BLaER1 treated with 17β-estradiol and CSF1 and Interleukin-3, amounts not matched to agents 10 nM and 100 nM (cell line): ENCODE results near the gene SIGMAR1.

Source experiments
- H3K27ac ChIP-seq, 11 experiments: shearing (Covaris generic); formaldehyde crosslinking; 2 replicates each; pipeline ENCODE4 v1.8.1; 2022
- H3K27me3 ChIP-seq, 11 experiments: shearing (Covaris generic); formaldehyde crosslinking; 2 replicates each; pipeline ENCODE4 v1.8.1; 2022
- H3K36me3 ChIP-seq, 11 experiments: shearing (Covaris generic); formaldehyde crosslinking; 2 replicates each; pipeline ENCODE4 v1.8.1; 2022
- H3K4me1 ChIP-seq, 10 experiments: shearing (Covaris generic); formaldehyde crosslinking; 2 replicates each; pipeline ENCODE4 v1.8.1; 2022
- H3K4me2 ChIP-seq, 11 experiments: shearing (Covaris generic); formaldehyde crosslinking; 2 replicates each; pipeline ENCODE4 v1.8.1; 2022
- H3K4me3 ChIP-seq, 10 experiments: shearing (Covaris generic); formaldehyde crosslinking; 2 replicates each; pipeline ENCODE4 v1.8.1; 2022
- H3K9ac ChIP-seq, 11 experiments: shearing (Covaris generic); formaldehyde crosslinking; 2 replicates each; pipeline ENCODE4 v1.8.1; 2022
- H3K9me3 ChIP-seq, 11 experiments: shearing (Covaris generic); formaldehyde crosslinking; replicated peaks in 1 of 11; 2 replicates each; pipeline ENCODE4 v1.8.1; 2022
- H4K20me1 ChIP-seq, 11 experiments: shearing (Covaris generic); formaldehyde crosslinking; 2 replicates each; pipeline ENCODE4 v1.8.1; 2022
- Cebpa-rat ChIP-seq, 11 experiments: shearing (Covaris generic); IDR thresholded peaks; 2 replicates each; pipeline ENCODE4 v1.8.1; 2022

Gene SIGMAR1

DNA sequence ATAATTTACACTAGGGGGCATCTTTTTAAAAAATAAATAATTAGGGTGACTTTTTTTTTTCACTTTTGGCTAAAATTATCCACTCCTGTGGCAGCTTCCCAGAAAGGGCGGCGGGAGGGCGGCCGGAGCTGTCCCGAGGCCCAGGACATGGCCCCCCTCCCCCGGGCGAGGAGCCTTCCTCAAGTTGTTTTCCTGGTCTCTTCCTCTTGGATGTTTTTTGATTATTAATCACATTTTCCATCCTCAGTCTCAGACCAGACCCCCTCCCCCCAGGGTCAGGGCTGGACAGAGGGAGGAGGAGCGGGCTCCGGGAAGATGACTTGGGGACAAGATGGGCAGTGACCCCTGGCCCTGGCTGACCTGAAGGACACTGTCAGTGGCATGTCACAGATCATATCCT is 43.4 kb downstream of the SIGMAR1 start:
- H3K4me1 ChIP-seq: peaks cover 30 to 46% (median 39%) of the 10 kb centered on the region in 10 experiments
- no peak for TF ChIP-seq Cebpa-rat (IDR thresholded peaks at IDR 0.05)
- H3K4me2 ChIP-seq: no peak overlapping the region
- H3K9ac ChIP-seq: no peak overlapping the region
- peaks cover 52 to 61% (median 59%) of the 10 kb centered on the region in 11 experiments for H3K27me3 ChIP-seq
- H3K36me3 ChIP-seq: no peaks in the 10 kb centered on the region
- peaks cover 0 to 59% (median 30%) of the 10 kb centered on the region in 11 experiments; a peak in 19 of 22 replicates for H4K20me1 ChIP-seq
- no peak overlapping the region for H3K4me3 ChIP-seq
- H3K27ac ChIP-seq: no peak overlapping the region
- 0 out of 22 replicates have a peak, but pooled peaks cover 0 to 5% (median 0%) of the 10 kb centered on the region in 11 experiments for H3K9me3 ChIP-seq

DNA sequence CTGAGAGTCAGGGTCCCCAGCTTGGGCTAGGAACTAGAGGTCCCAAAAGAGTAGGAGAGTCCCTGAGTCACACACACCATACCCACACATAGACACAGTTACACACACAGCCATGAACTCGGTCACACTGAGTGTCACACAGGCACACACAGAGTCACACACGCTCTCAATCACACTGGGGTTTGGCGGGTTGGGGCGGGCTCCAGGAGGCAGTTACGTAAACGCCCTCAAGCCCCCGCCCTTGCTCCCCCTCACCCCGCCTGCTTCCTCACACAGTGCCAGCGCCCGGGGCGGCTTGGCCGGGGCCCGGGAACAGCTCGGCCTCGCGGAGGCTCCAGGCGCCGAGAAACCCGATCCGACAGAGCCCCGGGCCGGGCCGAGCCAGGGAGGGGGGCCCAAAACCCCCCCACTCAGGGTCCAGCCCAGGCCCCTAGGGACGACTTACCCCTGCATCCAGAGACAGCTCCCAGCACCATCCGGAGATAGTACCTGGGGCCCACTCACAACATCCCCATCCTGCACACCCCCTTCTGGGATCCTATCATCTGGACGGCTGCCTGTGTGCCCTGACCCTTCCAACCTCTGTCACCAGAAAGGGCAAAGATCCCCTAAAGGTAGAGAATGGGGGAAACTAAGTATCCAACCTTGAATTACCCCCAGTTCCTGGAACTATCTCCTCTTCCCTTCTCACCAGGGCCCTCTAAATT is 44.5 kb downstream of the SIGMAR1 start:
- H3K4me3 ChIP-seq: no peak overlapping the region
- peaks cover 36 to 48% (median 44%) of the 10 kb centered on the region in 10 experiments for H3K4me1 ChIP-seq
- 0 out of 22 replicates have a peak, but pooled peaks cover 0 to 5% (median 0%) of the 10 kb centered on the region in 11 experiments for H3K9me3 ChIP-seq
- peaks cover 0 to 70% (median 37%) of the 10 kb centered on the region in 11 experiments; a peak in 19 of 22 replicates for H4K20me1 ChIP-seq
- peaks cover 64 to 73% (median 70%) of the 10 kb centered on the region in 11 experiments for H3K27me3 ChIP-seq
- no peak for TF ChIP-seq Cebpa-rat (IDR thresholded peaks at IDR 0.05)
- no peak overlapping the region for H3K9ac ChIP-seq
- no peak overlapping the region for H3K27ac ChIP-seq
- H3K4me2 ChIP-seq: peak overlapping the region in 5 of 11 experiments; percentile 5 to 90 (median 87); a peak in 8 of 22 replicates
- no peaks in the 10 kb centered on the region for H3K36me3 ChIP-seq

DNA sequence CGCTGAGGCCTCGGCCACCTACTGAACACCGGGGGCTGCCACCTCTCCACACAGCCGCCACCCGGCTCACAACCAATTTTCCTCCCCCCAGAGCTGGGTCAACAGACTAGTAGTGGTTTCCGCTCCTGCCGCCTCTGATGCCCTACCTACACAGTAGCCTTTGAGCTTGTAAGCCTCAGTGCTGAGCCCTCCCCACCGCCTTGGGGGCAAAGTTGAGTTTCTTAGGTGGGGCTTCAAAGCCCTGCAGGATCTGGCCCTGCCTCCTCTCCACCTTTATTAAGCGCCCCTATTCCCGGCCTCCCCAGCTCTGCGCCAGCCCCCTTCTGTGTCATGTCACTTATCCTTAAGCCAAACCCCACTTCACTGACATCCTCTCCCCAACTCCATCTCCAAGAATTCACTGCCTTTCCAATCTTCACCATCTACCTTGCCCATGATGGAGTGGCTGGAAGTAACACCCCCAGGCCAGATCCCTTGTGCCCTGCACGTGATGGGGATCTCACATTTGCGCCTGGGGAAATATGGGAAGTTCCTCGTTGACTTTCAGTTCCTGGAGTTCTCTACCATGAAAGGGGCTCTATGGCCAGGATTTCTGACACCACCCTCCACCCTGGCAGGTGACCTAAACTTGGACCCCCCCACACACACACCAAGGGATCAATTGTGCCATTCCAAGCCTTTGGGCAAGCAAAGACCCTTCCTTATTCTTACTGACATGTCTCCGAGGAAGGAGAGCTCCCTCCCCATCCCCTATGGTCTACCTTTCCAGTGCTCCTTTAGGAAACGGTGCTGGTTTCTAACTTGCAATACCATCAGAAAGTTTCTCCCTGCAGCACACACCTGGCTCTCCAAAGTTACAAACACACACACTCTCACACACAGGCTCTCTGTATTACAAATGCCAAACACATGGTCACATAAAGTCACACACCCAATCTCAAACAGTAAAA is 45.4 kb downstream of the SIGMAR1 start:
- Histone ChIP-seq H3K9ac (peak overlapping the region in 1 of 11 experiments; percentile 49; a peak in 1 of 22 replicates), H3K36me3 (no peaks in the 10 kb centered on the region), H3K9me3 (0 out of 22 replicates have a peak, but pooled peaks cover 0 to 5% (median 0%) of the 10 kb centered on the region in 11 experiments), H3K27ac (no peak overlapping the region), H3K4me3 (peak overlapping the region in 3 of 10 experiments; percentile 51 to 62 (median 51); a peak in 4 of 20 replicates), H3K4me1 (peaks cover 36 to 48% (median 44%) of the 10 kb centered on the region in 10 experiments), H4K20me1 (peaks cover 0 to 77% (median 43%) of the 10 kb centered on the region in 11 experiments; a peak in 19 of 22 replicates), H3K27me3 (peaks cover 72 to 81% (median 78%) of the 10 kb centered on the region in 11 experiments), H3K4me2 (peak overlapping the region; percentile 81 to 96 (median 89); a peak in 21 of 22 replicates)
- TF ChIP-seq Cebpa-rat (IDR thresholded peaks at IDR 0.05): no peak

DNA sequence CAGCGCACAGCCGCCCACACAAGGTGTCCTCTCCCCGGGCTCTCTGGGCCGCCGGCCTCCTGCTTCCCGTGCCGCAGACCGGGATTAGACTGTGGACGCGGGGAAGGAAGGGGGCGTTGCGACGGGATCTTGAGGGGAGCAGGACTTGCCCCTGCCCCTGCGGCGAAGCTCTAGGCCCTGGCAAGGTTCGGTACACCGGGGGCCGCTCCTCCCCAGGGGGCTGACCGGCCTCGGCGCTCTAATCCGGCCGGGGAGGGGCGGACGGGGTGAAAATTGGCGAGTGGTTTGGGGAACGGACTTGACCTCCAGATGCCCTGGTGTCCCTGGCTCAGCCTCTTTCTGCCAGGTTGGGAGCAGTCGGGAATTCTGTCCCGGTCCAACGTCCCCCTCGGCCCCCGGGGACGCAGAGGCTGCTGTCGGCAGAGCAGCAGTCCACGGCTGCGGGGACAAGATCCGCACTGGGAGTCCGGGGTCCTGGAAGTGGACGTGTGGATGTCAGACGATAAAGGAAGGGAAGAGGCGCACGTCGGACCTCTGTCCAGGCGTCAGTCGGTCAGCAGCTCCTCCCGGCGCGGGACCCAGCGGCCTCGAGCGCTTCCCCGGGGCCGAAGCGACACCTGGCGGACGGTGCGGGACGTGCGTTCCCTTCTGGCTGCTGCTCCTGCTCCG is 46.2 kb downstream of the SIGMAR1 start:
- Histone ChIP-seq H3K27me3 (peaks cover 80 to 89% (median 87%) of the 10 kb centered on the region in 11 experiments), H3K4me3 (peak overlapping the region; percentile 42 to 69 (median 59)), H3K9me3 (0 out of 22 replicates have a peak, but pooled peaks cover 0 to 5% (median 0%) of the 10 kb centered on the region in 11 experiments), H3K4me2 (peak overlapping the region; percentile 81 to 96 (median 89)), H3K36me3 (no peaks in the 10 kb centered on the region), H3K4me1 (peaks cover 37 to 48% (median 45%) of the 10 kb centered on the region in 10 experiments), H3K9ac (peak overlapping the region in 6 of 11 experiments; percentile 4 to 49 (median 29); a peak in 5 of 22 replicates), H4K20me1 (peaks cover 0 to 80% (median 50%) of the 10 kb centered on the region in 11 experiments; a peak in 19 of 22 replicates), H3K27ac (no peak overlapping the region)
- no peak for TF ChIP-seq Cebpa-rat (IDR thresholded peaks at IDR 0.05)

DNA sequence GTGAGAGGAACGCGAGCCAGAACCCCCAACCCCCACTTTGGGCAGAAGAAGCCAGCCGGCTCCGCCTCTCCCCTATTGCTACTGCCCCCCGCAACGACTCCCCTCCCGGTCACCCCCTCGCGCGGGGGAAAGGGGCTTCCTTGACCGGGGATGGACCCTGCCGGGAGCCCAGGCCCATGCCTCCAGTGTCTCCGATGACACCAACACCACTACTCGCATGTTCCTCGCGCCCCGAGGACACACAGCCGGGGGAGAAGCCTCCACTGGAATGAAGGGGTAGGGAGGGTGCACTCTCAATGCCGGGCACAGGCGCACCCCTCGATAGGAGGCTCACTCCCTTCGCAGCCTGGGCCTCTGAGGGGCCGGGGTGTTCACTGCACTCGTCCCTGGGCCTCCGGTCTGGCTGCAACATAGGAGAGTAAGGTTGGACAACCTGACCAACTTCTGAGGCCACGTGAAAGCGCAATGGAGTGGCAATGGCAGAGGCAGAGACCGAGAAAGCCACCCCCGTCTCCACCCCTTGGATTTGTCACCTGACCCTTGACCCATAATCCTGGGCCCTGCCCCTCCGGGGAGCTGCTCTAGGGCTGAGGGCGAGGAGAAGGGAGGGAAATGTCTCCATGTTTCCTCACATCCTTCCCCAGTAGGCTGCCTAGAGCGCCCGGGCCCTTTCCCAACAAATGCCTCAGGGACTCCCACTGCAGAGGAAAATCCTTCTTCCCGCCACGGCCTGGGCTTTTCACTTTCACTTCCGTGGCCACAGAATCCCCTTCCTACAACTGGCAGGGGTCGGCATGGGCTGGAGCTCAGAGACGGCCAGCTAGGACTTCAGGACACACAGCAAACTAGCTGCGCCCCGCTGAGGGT is 47.0 kb downstream of the SIGMAR1 start:
- Histone ChIP-seq H4K20me1 (peaks cover 0 to 88% (median 55%) of the 10 kb centered on the region in 11 experiments; a peak in 19 of 22 replicates), H3K4me2 (peak overlapping the region; percentile 81 to 96 (median 89)), H3K9me3 (0 out of 22 replicates have a peak, but pooled peaks cover 0 to 5% (median 0%) of the 10 kb centered on the region in 11 experiments), H3K27ac (no peak overlapping the region), H3K4me3 (peak overlapping the region; percentile 42 to 69 (median 59)), H3K27me3 (peaks cover 88 to 97% (median 94%) of the 10 kb centered on the region in 11 experiments), H3K36me3 (no peaks in the 10 kb centered on the region), H3K9ac (peak overlapping the region in 4 of 11 experiments; percentile 26 to 49 (median 30); a peak in 4 of 22 replicates), H3K4me1 (peaks cover 44 to 53% (median 51%) of the 10 kb centered on the region in 10 experiments)
- no peak for TF ChIP-seq Cebpa-rat (IDR thresholded peaks at IDR 0.05)

DNA sequence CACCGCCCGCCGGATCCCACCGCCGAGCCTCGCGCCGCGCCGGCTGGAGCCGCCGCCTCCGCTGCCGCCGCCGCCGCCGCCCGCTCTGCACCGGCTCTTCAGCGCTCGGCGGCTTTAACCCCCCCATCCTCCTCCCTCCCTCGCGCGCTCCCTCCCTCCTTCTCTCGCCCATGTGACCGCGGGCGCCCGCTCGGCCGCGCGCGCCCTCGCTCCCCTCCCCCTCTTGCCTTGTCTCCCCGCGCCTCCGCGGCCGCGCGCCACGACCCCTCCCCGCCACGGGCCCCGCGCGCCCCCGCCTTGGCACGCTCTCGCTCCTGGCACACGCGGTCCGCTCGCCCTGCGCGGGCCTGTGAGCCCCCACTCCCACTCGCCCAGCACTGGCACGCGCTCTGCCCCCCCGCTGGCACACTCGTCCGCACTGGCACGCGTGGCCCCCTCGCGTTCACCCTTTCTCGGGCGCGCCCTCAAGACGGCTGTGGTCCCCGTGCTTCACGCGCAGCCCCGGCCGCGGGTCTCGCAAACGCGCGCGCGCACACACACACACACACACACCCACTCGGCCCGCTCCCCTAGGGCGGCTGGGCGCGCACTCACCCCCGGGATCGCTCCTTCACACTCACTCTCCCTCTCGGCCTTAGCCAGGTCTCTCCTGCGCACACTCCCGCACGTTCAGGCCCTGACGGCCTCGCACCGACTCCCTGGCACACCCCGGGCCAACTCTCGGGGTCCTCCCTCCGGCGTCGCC is 47.8 kb downstream of the SIGMAR1 start, which contains the start of gene CNTFR:
Gene CNTFR (minus strand): TSS at position 89 of the 745 bp plus-strand sequence. CDS start 20,743 bp downstream, outside the sequence.
- Histone ChIP-seq H3K9me3 (0 out of 22 replicates have a peak, but pooled peaks cover 0 to 5% (median 0%) of the 10 kb centered on the region in 11 experiments), H4K20me1 (peaks cover 0 to 94% (median 61%) of the 10 kb centered on the region in 11 experiments; a peak in 19 of 22 replicates), H3K4me1 (peaks cover 52 to 61% (median 60%) of the 10 kb centered on the region in 10 experiments), H3K36me3 (no peaks in the 10 kb centered on the region), H3K4me3 (peak within 1 kb of the TSS; percentile 42 to 69 (median 59)), H3K27ac (no peak within 1 kb of the TSS), H3K27me3 (peaks cover 93 to 100% (median 100%) of the 10 kb centered on the region in 11 experiments), H3K4me2 (peak within 1 kb of the TSS; percentile 81 to 96 (median 89)), H3K9ac (peak within 1 kb of the TSS in 4 of 11 experiments; percentile 5 to 26 (median 12); a peak in 6 of 22 replicates)
- no peak for TF ChIP-seq Cebpa-rat (IDR thresholded peaks at IDR 0.05)
